Amniotic epithelial cell (primary cell): ENCODE results near the gene CENPU.
"Not testable (repeated sequence)": the region's sequence is repeated elsewhere in the genome, so short reads cannot be mapped to it uniquely, and the experiment has no call there.

ENCODE experiments used
- DNase-seq: peaks from one replicate; pipeline ENCODE4 v3.0.0-alpha.2; 2010; ENCODE audit warnings: low read depth

CENPU gene

GRCh38 chr4:184752496-184753275, 18.8 kb upstream of the CENPU start:
- DNase-seq = no peak

GRCh38 chr4:184751585-184751956, 17.7 kb upstream of the CENPU start:
- no peak for DNase-seq

GRCh38 chr4:184750926-184751584, 17.2 kb upstream of the CENPU start:
- peak; percentile 94 for DNase-seq

GRCh38 chr4:184748251-184748652, 14.4 kb upstream of the CENPU start:
- no peak for DNase-seq

- no peak for DNase-seq
These were observed 13.3 kb upstream of the CENPU start for GRCh38 chr4:184747034-184747830.

GRCh38 chr4:184745831-184746795, 12.2 kb upstream of the CENPU start:
- peak; percentile 97 for DNase-seq

- no peak for DNase-seq
These were observed 10.3 kb upstream of the CENPU start for GRCh38 chr4:184744236-184744635.

GRCh38 chr4:184743650-184744049, 9.8 kb upstream of the CENPU start:
- DNase-seq = no peak

GRCh38 chr4:184741651-184742050, 7.8 kb upstream of the CENPU start:
- DNase-seq = not testable (repeated sequence)

- no peak for DNase-seq
These were observed 7.1 kb upstream of the CENPU start for GRCh38 chr4:184740980-184741391.

GRCh38 chr4:184739575-184739974, 5.7 kb upstream of the CENPU start:
- DNase-seq = not testable (repeated sequence)

- no peak for DNase-seq
These were observed 862 bp upstream of the CENPU start for GRCh38 chr4:184734758-184735157.

- no peak for DNase-seq
These were observed 1.8 kb downstream of the CENPU start for GRCh38 chr4:184732126-184732525.

GRCh38 chr4:184731056-184731455, 2.8 kb downstream of the CENPU start:
- no peak for DNase-seq

GRCh38 chr4:184729946-184730345, 4.0 kb downstream of the CENPU start:
- no peak for DNase-seq

GRCh38 chr4:184728858-184729257, 5.0 kb downstream of the CENPU start:
- no peak for DNase-seq

GRCh38 chr4:184727430-184727829, 6.5 kb downstream of the CENPU start:
- DNase-seq = no peak

- no peak for DNase-seq
These were observed 11.1 kb downstream of the CENPU start for GRCh38 chr4:184722798-184723197.

GRCh38 chr4:184721254-184721653, 12.6 kb downstream of the CENPU start:
- DNase-seq = no peak

- DNase-seq = no peak
These were observed 14.5 kb downstream of the CENPU start for GRCh38 chr4:184719407-184719806.

- DNase-seq = no peak
These were observed 18.4 kb downstream of the CENPU start for GRCh38 chr4:184715526-184715925.

GRCh38 chr4:184713887-184714286, 20.0 kb downstream of the CENPU start:
- DNase-seq = no peak
